HK-2 (cell line): ENCODE results near the gene TAF6.
"Not testable (repeated sequence)": the region's sequence is repeated elsewhere in the genome, so short reads cannot be mapped to it uniquely, and the experiment has no call there.

Experiments
- DNase-seq: peaks from one replicate; pipeline ENCODE4 v3.0.0-alpha.2; 2018; ENCODE audit not compliant: unreplicated experiment

The TAF6 gene

DNA sequence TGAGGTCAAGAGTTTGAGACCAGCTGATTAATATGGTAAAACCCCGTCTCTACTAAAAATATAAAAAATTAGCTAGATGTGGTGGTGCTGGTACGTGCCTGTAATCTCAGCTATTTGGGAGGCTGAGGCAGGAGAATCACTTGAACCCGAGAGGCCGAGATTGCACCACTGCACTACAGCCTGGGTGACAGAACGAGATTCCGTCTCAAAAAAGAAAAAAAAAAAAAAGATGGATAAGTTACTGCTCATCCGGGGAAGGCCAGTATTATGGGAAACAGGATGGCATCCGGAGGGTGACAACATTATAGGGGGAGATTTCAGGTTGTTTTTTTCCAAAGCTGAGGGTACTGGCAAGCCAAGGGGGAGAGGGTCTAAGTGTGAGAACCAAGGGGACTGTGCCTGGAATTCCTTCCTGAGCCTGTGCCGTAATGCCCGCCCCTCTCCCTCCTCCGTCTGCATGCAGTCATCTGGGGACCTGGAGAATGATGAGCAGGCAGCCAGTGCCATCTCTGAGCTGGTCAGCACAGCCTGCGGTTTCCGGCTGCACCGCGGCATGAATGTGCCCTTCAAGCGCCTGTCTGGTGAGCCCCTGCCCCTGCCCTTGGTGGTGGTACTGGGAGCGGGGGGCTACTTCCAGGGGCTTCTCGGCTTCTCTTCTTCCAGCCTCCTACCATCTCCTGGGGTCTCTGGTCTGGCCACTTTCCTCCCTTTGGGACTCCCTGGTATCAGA lies 33.9 kb upstream of the TAF6 start:
- no peak for DNase-seq

DNA sequence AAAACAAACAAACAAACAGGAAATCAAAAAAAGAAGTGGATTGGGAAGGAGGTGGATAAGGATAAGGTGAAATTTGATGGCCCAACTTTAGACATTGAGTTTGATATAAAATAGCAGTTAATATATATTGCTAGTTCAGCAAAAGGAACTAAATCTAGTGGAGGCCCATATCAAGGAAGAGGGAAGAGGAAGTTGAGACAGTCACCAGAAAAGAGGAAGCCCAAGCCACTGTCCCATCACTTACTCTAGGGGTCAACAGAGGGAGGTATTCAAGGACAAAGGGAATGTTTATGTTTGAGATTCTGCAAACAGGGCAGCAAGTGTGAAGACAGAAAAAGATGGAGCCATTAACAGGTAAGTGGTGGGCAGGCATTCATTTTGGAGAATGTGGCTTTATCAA lies 33.2 kb upstream of the TAF6 start:
- no peak for DNase-seq

DNA sequence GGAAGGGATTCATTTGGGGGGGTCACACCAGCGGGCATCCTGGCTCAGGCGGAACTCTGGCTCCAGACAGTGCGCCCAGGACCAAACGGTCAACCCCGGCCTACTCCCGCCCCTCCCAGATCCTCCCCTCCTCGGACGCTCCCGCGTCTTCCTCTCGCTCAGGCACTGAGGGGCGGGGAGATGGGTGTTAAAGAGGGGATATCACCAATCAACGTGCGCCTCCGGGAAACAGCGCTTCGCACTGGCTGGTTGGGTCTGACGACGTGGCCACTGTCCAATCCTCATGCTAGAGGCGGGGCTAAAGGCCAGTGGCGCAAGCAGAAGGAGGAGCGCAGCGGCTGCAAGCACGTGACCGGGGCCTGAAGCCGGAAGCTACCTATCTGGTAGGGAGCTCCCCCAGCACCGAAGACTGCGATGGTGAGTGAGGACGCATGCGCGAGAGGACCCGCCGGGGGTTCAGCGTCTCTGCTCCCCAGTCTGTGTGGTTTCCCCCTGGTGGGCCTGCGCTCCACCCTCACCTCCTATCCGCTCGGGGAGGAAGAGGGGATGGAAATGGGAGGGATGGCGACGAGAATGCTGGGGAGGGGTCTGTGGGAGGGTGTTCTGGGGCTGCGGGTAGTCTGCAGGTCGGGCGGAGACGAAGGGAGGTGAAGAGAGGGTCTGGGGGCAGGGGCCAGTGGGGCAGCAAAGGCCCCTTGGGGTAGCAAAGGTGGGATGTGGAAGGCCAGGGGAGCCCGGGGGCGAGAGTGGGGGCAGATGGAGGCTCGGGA lies 29.6 kb upstream of the TAF6 start, which contains the start of gene LAMTOR4:
LAMTOR4 (plus strand) TSS at position 360 of the 770 bp plus-strand sequence; CDS start at position 415, 55 bp downstream.
- peak; percentile 99 for DNase-seq

DNA sequence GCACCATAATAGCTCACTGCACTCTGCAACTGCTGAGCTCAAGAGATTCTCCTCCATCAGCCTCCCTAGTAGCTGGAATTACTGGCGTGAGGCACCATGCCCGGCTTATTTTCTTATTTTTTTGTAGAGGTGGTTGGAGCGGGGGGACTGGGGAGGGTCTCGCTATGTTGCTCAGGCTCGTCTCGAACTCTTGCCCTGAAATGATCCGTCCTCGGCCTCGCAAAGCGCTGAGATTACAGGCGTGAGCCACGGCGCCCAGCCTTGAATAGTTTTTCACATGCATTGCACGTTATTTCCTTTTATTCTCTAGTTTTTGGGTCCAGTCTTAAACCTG lies 29.0 kb upstream of the TAF6 start:
- DNase-seq, result no peak

DNA sequence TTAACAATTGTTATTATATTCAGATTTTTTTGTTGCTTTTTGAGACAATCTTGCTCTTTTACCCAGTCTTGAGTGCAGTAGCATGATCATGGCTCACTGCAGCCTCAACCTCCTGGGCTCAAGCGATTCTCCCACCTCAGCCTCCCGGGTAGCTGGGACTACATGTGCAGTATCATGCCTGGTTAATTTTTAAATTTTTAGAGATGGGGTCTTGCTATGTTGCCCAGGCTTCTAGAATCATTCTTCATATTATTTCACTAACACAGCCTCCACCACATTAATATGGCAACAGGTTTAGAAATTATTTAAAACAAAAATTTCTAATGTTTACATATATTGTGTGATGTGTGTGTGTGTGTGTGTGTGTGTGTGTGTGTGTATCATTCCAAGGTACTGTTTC lies 28.1 kb upstream of the TAF6 start:
- no peak for DNase-seq

DNA sequence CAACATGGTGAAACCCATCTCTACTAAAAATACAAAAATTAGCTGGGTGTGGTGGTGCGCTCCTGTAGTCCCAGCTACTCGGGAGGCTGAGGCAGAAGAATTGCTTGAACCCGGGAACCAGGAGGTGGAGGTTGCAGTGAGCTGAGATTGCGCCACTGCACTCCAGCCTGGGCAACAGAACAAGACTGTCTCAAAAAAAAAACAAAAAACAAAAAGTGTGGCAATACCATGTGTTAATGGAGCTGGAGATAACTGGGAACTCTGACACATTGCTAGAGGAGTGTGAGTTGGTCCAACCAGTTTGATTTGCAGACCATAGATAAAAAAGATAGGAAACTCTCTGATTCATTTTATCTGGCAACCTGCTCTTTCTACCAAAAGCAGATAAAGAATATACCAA lies 27.2 kb upstream of the TAF6 start:
- DNase-seq, result not testable (repeated sequence)

DNA sequence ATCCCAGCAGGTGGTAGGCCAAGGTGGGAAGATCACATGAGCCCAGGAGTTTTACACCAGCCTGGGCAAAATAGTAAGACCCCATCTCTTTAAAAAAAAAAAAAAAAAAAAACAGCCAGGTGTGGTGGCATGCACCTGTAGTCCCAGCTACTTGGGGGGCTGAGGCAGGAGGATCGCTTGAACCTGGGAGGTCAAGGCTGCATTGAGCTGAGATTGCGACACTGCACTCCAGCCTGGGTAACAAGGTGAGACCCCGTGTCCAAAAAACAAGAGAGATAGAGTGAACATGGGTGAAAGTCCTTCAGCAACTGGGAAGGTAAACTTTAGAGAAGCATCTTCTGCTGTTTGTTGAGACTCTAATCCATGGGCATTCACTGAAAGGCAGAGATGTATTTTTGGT lies 23.3 kb upstream of the TAF6 start:
- DNase-seq, result no peak

DNA sequence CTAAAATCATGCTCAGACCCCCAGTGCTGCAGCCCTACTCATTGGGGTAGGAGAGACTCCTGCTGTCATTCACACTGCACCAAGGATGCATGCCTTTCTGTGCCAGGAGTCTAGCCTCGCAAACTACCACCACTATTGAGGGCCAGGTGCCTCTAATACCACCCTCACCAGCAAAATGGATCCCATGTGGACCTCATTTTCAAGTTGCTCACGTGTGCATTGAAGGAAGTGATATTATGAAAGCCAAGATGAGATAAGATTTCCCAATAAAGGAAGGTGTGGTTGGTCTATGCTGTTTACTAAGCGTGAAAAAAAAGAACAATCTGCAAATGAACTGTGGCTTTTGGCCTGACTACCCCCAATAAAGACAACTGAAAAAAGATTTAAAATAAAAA lies 22.4 kb upstream of the TAF6 start:
- no peak for DNase-seq

DNA sequence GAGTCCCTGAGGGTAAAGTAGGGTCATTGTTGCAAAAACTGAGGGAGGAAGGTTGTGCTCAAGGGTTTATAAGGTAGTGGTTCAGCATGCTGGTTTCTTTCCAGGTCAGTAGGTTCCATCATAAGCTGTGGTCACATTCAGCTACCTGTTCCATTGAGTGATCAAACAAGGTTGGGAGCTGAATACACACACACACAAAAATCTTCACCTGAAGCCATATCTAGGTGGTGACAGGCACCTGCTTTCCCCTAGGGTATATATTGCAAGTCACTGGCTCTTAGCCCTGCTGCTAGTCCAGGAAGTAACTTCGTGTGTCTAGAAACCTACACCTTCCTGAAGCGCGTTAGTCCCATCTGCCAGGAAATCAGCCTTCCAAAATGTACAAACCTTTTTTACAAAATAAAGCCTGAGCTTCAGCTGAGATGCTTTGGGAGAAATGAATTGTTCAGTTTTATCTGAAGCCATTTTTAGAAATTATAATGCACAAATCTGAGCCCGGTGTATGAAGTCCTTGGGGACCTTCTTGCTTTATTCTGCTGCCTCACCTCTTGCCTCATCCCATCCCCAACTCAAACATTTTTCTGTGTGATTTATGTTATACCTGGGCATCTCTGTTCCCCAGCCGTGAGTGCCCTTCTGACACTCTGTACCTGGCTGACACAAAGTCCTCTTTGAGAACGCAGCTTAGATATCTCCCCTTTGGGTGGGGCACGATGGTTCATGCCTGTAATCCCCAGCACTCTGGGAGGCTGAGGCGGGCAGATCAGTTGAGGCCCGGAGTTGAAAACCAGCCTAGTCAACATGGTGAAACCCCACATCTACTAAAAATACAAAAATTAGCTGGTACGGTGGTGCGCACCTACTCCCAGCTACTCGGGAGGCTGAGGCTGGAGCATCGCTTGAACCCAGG lies 18.9 kb upstream of the TAF6 start:
- DNase-seq, result no peak

DNA sequence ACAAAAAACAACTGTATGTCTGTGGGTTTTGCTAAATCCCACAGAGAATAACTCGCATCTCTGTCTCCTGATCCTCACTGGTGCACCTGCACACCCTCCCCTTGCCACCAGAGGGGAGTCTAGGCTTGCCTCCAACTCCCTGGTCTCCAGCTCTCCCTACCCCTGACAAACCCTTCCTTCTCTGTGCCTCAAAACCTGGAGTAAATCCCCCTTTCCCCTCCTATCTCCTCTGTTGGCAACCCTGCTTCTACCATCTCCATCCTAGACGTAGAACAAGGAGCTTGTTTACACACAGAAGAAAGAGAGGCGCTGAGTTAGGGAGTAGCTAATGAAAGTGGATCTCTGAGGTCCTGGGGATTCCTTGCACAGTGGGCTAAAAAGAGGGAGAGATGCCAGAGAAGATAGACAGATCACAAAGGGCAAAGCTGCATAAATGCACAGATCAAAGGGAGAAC lies 13.6 kb upstream of the TAF6 start:
- DNase-seq, result peak; percentile 59

DNA sequence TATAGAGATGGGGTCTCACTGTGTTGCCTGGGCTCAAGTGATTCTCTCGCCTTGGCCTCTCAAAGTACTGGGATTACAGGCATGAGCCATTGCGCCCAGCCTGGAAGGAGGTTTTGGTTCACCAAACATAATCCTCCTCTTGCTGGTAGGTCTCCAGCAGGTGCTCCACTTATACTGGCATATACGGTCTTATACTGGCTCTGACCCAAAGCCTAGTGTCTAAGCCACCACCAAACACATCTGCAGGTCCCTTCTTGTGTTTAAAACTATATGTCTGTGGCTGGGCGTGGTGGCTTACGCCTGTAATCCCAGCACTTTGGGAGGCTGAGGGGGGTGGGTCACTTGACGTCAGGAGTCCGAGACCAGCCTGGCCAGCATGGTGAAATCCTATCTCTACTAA lies 13.0 kb upstream of the TAF6 start:
- DNase-seq, result no peak

DNA sequence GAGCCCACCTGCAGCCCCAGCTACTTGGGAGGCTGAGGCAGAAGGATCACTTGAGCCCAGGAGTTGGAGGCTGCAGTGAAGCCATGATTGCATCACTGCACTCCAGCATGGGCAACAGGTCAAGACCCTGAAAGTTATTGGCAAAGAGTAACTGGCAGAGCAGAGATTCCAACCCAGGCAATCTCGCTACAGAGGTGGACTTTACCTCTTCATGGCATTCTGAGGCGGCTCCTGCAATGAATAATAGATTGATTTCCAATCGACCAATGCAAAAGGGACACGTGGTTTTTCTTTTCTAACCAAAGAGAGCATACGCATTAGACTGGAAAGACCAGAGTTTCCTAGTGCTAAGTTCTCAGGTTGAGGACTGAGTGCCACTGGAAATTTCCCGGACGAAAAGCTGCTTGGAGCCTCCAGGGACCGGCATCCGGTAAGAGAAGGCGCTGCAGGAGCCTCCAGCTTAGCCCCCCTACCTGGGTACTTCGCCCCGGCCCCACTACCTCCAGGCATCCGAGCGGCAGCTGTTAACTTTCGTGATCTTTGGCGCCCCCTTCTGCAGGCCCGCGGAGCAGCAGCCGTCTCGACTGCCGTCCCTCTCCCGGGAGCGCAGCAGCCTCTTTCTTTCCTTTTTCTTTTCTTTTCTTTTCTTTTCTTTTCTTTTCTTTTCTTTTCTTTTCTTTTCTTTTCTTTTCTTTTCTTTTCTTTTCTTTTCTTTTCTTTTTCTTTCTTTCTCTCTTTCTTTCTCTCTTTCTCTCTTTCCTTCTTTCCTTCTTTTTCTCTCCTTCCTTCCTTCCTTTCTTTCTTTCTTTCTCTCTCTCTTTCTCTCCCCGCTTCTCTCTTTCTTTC lies 11.7 kb upstream of the TAF6 start:
- peak; percentile 78 for DNase-seq

DNA sequence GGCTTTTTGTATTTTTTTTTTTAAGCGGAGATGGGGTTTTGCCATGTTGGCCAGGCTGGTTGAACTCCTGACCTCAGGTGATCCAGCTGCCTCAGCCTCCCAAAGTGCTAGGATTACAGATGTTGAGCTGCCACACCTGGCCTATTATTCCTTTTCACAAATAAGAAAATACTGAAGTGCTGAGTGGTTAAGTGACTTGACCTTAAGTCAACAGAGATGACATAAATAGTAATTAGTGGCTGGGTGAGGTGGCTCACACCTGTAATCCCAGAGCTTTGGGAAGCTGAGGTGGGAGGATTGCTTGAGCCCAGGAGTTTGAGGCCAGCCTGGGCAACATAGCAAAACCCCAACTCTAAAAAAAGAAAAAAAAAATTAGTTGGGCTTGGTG lies 11.1 kb upstream of the TAF6 start:
- DNase-seq, result not testable (repeated sequence)

DNA sequence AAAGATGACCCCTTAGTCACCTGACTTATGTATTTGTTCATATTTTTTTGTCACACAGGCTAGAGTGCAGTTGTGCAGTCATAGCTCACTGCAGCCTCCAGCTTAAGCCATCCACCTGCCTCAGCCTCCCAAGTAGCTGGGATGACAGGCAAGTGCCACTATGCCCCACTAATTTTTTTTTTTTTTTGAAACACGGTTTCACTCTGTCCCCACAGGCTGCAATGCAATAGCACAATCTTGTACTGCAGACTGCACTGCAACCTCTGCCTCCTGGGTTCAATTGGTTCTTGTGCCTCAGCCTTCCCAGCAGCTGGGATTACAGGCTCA lies 9.4 kb upstream of the TAF6 start:
- DNase-seq, result no peak

DNA sequence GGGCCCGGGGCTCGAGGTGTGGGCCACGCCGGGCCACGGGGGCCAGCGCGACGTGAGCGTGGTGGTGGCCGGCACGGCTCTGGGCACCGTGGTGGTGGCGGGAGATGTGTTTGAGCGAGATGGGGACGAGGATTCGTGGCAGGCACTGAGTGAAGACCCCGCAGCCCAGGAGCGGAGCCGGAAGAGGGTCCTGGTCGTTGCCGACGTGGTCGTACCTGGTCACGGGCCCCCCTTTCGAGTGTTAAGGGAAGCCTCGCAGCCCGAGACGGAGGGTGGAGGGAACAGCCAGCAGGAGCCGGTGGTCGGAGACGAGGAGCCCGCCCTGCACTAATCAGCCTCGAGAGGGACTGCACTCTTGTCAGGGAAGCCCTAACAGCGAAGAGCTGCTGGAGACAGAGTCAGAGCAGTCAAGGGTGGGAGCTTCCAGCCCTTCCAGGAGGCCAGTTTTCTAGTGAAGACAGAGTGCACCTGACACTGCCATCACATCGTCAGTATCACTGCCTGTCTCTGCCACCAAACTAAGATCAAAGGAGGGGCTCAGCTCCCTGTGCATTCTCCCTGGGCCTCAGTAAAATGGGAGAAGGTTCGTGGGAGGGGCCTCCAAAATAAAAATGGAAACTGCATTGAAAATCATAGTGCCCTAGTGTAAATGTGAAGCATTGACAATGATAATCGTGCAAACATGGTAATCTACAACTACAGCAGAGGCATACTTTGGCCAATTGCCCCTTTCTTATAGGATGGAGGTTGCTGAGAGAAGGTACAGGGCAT lies 8.9 kb upstream of the TAF6 start:
- no peak for DNase-seq

DNA sequence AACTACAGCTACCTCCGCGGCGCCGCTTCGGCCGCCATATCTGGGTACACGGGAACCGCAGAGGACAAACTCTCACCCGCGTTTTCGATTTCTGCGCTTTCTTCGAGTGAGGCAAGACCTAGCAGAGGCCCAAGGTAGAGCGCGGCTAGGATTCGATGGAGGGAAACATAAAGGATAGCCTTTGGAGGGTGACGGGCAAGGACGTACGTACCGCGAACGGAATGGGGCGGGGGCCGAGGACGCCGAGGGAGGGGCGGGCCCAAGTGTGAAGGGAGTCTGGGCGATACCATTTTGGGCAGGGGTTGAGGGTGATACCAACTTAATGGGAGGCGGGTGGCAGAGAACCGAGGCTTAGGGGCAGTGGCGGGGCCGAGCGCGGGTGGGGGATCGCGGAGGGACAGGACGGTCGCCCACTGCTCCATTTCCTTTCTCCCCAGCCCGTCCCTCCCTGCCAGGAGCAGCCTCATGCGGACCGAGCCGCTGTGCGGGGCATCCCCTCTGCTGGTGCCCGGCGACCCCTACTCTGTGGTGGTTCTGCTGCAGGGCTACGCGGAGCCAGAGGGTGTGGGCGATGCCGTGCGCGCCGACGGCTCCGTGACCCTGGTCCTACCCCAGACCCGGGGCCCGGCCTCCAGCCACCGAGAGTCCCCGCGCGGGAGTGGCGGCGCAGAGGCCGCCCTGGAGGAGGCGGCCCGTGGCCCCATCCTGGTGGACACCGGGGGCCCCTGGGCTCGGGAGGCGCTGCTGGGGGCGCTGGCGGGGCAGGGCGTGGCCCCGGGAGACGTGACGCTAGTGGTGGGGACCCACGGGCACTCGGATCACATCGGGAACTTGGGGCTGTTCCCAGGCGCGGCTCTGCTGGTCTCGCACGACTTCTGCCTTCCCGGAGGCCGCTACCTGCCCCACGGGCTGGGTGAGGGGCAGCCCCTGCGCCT lies 8.0 kb upstream of the TAF6 start, which contains the start of gene MBLAC1:
MBLAC1 (plus strand) TSS at position 37 of the 935 bp plus-strand sequence; CDS start at position 466, 429 bp downstream.
- DNase-seq, result peak; percentile 89

DNA sequence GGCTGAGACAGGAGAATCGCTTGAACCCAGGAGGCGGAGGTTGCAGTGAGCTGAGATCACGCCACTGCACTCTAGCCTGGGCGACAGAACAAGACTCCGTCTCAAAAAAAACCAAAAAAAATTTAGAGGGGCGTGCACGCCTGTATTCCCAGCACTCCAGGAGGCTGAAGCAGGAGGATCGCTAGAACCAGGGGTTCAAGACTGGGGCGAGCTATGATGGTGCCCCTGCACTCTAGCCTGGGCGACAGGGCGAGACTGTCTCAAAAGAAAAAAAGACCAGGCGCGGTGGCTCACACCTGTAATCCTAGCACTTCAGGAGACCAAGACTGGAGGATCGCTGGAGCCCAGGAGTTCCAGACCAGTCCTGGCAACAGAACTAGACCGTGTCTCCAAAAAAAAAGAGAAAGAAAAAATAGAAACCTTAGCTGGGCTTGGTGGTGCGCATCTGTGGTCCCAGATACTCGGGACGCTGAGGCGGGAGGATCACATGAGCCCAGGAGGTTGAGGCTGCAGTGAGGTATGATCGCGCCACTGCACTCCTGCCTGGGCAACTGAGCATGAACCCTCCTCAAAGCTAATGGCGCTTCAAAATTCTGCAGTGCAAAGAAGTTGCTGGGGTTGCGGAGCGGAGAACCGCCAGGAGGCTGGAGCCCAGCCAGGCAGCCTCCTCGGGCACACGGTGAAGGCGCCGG lies 7.2 kb upstream of the TAF6 start:
- DNase-seq, result no peak

DNA sequence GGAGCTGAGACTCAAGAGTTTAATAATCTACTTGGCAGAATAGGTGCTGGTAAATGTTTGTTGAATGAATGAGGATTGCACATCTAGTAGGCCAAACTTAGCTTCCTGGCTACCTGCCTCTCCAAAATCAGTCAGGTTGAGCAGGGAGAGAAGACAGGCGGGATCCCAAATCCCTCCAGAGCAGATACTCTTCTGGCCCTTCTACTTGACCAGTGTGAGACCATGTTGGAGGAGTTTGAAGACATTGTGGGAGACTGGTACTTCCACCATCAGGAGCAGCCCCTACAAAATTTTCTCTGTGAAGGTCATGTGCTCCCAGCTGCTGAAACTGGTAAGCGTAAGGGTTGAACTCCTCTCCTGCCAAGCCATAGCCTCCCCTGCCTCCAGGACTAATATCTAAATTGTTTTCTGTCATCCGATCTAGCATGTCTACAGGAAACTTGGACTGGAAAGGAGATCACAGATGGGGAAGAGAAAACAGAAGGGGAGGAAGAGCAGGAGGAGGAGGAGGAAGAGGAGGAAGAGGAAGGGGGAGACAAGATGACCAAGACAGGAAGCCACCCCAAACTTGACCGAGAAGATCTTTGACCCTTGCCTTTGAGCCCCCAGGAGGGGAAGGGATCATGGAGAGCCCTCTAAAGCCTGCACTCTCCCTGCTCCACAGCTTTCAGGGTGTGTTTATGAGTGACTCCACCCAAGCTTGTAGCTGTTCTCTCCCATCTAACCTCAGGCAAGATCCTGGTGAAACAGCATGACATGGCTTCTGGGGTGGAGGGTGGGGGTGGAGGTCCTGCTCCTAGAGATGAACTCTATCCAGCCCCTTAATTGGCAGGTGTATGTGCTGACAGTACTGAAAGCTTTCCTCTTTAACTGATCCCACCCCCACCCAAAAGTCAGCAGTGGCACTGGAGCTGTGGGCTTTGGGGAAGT lies 5.4 kb upstream of the TAF6 start:
- DNase-seq, result no peak
